ENCODE results near the gene ATG10.

Gene ATG10

GRCh38 chr5:82165740-82166530 is 194.1 kb downstream of the ATG10 start:
- no peaks in the 10 kb centered on the region for H3K36me3 Mint-ChIP-seq (ENCODE audit: low read depth)
- H3K27me3 Mint-ChIP-seq (ENCODE audit: low read depth) = no peaks in the 10 kb centered on the region
- H3K27ac Mint-ChIP-seq = no peak overlapping the region
- no peak overlapping the region for H3K4me3 Mint-ChIP-seq
- H3K4me1 Mint-ChIP-seq (ENCODE audit: low read depth) = peaks cover 2% of the 10 kb centered on the region
- no peaks in the 10 kb centered on the region for H3K9me3 Mint-ChIP-seq

GRCh38 chr5:82167372-82167935 is 195.6 kb downstream of the ATG10 start:
- peaks cover 2% of the 10 kb centered on the region for H3K4me1 Mint-ChIP-seq (ENCODE audit: low read depth)
- H3K36me3 Mint-ChIP-seq (ENCODE audit: low read depth) = no peaks in the 10 kb centered on the region
- H3K27me3 Mint-ChIP-seq (ENCODE audit: low read depth) = no peaks in the 10 kb centered on the region
- no peak overlapping the region for H3K27ac Mint-ChIP-seq
- H3K4me3 Mint-ChIP-seq = no peak overlapping the region
- H3K9me3 Mint-ChIP-seq = no peaks in the 10 kb centered on the region

- H3K36me3 Mint-ChIP-seq (ENCODE audit: low read depth) = no peaks in the 10 kb centered on the region
- H3K4me3 Mint-ChIP-seq = no peak overlapping the region
- H3K27me3 Mint-ChIP-seq (ENCODE audit: low read depth) = no peaks in the 10 kb centered on the region
- H3K27ac Mint-ChIP-seq = no peak overlapping the region
- peaks cover 2% of the 10 kb centered on the region for H3K4me1 Mint-ChIP-seq (ENCODE audit: low read depth)
- H3K9me3 Mint-ChIP-seq = no peaks in the 10 kb centered on the region
These were observed 196.5 kb downstream of the ATG10 start for GRCh38 chr5:82168294-82168693.

GRCh38 chr5:82169892-82170291 is 198.1 kb downstream of the ATG10 start:
- Mint-ChIP-seq H3K27me3 (ENCODE audit: low read depth) (no peaks in the 10 kb centered on the region), H3K4me1 (ENCODE audit: low read depth) (peaks cover 7% of the 10 kb centered on the region), H3K9me3 (no peaks in the 10 kb centered on the region), H3K27ac (no peak overlapping the region), H3K36me3 (ENCODE audit: low read depth) (no peaks in the 10 kb centered on the region), H3K4me3 (no peak overlapping the region)

- Mint-ChIP-seq H3K27me3 (ENCODE audit: low read depth) (no peaks in the 10 kb centered on the region), H3K4me1 (ENCODE audit: low read depth) (peaks cover 7% of the 10 kb centered on the region)
These were observed 202.5 kb downstream of the ATG10 start for GRCh38 chr5:82174128-82174918.

GRCh38 chr5:82174919-82175219 is 203.0 kb downstream of the ATG10 start:
- H3K4me1 Mint-ChIP-seq (ENCODE audit: low read depth) = peaks cover 7% of the 10 kb centered on the region
- no peaks in the 10 kb centered on the region for H3K9me3 Mint-ChIP-seq
- H3K27ac Mint-ChIP-seq = no peak overlapping the region
- H3K4me3 Mint-ChIP-seq = no peak overlapping the region
- no peaks in the 10 kb centered on the region for H3K27me3 Mint-ChIP-seq (ENCODE audit: low read depth)
- peaks cover under 1% of the 10 kb centered on the region for H3K36me3 Mint-ChIP-seq (ENCODE audit: low read depth)

More at GRCh38 chr5:82174128-82174918, 202.5 kb downstream of the ATG10 start:
- no peaks in the 10 kb centered on the region for H3K36me3 Mint-ChIP-seq (ENCODE audit: low read depth)
- H3K4me3 Mint-ChIP-seq = no peak overlapping the region
- H3K27ac Mint-ChIP-seq = no peak overlapping the region
- H3K9me3 Mint-ChIP-seq = no peaks in the 10 kb centered on the region

- H3K27ac Mint-ChIP-seq = no peak overlapping the region
- H3K36me3 Mint-ChIP-seq (ENCODE audit: low read depth) = peaks cover 5% of the 10 kb centered on the region
- H3K27me3 Mint-ChIP-seq (ENCODE audit: low read depth) = no peaks in the 10 kb centered on the region
- no peaks in the 10 kb centered on the region for H3K9me3 Mint-ChIP-seq
- peaks cover 7% of the 10 kb centered on the region for H3K4me1 Mint-ChIP-seq (ENCODE audit: low read depth)
- H3K4me3 Mint-ChIP-seq = no peak overlapping the region
These were observed 204.4 kb downstream of the ATG10 start for GRCh38 chr5:82176115-82176814.

GRCh38 chr5:82178378-82178777 is 206.6 kb downstream of the ATG10 start:
- Mint-ChIP-seq H3K27ac (no peak overlapping the region), H3K4me1 (ENCODE audit: low read depth) (peaks cover 7% of the 10 kb centered on the region), H3K9me3 (no peaks in the 10 kb centered on the region), H3K4me3 (no peak overlapping the region), H3K36me3 (ENCODE audit: low read depth) (peaks cover 5% of the 10 kb centered on the region), H3K27me3 (ENCODE audit: low read depth) (no peaks in the 10 kb centered on the region)

GRCh38 chr5:82182662-82183061 is 210.8 kb downstream of the ATG10 start:
- Mint-ChIP-seq H3K27me3 (ENCODE audit: low read depth) (no peaks in the 10 kb centered on the region), H3K27ac (no peak overlapping the region)

GRCh38 chr5:82183828-82184227 is 212.0 kb downstream of the ATG10 start:
- peaks cover 5% of the 10 kb centered on the region for H3K36me3 Mint-ChIP-seq (ENCODE audit: low read depth)
- H3K9me3 Mint-ChIP-seq = no peaks in the 10 kb centered on the region

More at GRCh38 chr5:82182662-82183061, 210.8 kb downstream of the ATG10 start:
- Mint-ChIP-seq H3K9me3 (no peaks in the 10 kb centered on the region), H3K36me3 (ENCODE audit: low read depth) (peaks cover 5% of the 10 kb centered on the region), H3K4me1 (ENCODE audit: low read depth) (peaks cover 2% of the 10 kb centered on the region), H3K4me3 (no peak overlapping the region)

GRCh38 chr5:82185851-82186250 is 214.0 kb downstream of the ATG10 start:
- H3K27me3 Mint-ChIP-seq (ENCODE audit: low read depth) = no peaks in the 10 kb centered on the region
- H3K36me3 Mint-ChIP-seq (ENCODE audit: low read depth) = no peaks in the 10 kb centered on the region
- peaks cover 2% of the 10 kb centered on the region for H3K4me1 Mint-ChIP-seq (ENCODE audit: low read depth)
- H3K9me3 Mint-ChIP-seq = no peaks in the 10 kb centered on the region
- H3K27ac Mint-ChIP-seq = no peak overlapping the region
- no peak overlapping the region for H3K4me3 Mint-ChIP-seq

More at GRCh38 chr5:82183828-82184227, 212.0 kb downstream of the ATG10 start:
- Mint-ChIP-seq H3K27me3 (ENCODE audit: low read depth) (no peaks in the 10 kb centered on the region), H3K27ac (no peak overlapping the region), H3K4me1 (ENCODE audit: low read depth) (peaks cover 2% of the 10 kb centered on the region), H3K4me3 (no peak overlapping the region)

GRCh38 chr5:82197550-82197949 is 225.7 kb downstream of the ATG10 start:
- Mint-ChIP-seq H3K27ac (no peak overlapping the region), H3K4me3 (no peak overlapping the region), H3K9me3 (no peaks in the 10 kb centered on the region), H3K36me3 (ENCODE audit: low read depth) (no peaks in the 10 kb centered on the region), H3K4me1 (ENCODE audit: low read depth) (no peaks in the 10 kb centered on the region), H3K27me3 (ENCODE audit: low read depth) (no peaks in the 10 kb centered on the region)

GRCh38 chr5:82204567-82204966 is 232.7 kb downstream of the ATG10 start:
- H3K4me3 Mint-ChIP-seq = no peak overlapping the region
- no peaks in the 10 kb centered on the region for H3K9me3 Mint-ChIP-seq
- no peak overlapping the region for H3K27ac Mint-ChIP-seq
- peaks cover 3% of the 10 kb centered on the region for H3K27me3 Mint-ChIP-seq (ENCODE audit: low read depth)
- H3K36me3 Mint-ChIP-seq (ENCODE audit: low read depth) = no peaks in the 10 kb centered on the region
- H3K4me1 Mint-ChIP-seq (ENCODE audit: low read depth) = no peaks in the 10 kb centered on the region

- Mint-ChIP-seq H3K36me3 (ENCODE audit: low read depth) (no peaks in the 10 kb centered on the region), H3K27ac (no peak overlapping the region), H3K4me1 (ENCODE audit: low read depth) (no peaks in the 10 kb centered on the region), H3K9me3 (no peaks in the 10 kb centered on the region), H3K4me3 (no peak overlapping the region), H3K27me3 (ENCODE audit: low read depth) (peaks cover 3% of the 10 kb centered on the region)
These were observed 233.2 kb downstream of the ATG10 start for GRCh38 chr5:82205005-82205404.
